NCI-H2227 (cell line): ENCODE measurements around the gene DOP1B.
"Not testable (repeated sequence)": the region's sequence is repeated elsewhere in the genome, so short reads cannot be mapped to it uniquely, and the experiment has no call there.

Source experiments
- DNase-seq: peaks from one replicate; lab custom pipeline; 2025; ENCODE audit not compliant: unreplicated experiment; lab: John Stamatoyannopoulos, UW

Gene DOP1B

GRCh38 chr21:36156815-36157670, at the start of gene DOP1B:
TSS of gene DOP1B (plus strand) at chr21:36156824. CDS start at chr21:36164734, 7,910 bp downstream.
- no peak for DNase-seq

DNA sequence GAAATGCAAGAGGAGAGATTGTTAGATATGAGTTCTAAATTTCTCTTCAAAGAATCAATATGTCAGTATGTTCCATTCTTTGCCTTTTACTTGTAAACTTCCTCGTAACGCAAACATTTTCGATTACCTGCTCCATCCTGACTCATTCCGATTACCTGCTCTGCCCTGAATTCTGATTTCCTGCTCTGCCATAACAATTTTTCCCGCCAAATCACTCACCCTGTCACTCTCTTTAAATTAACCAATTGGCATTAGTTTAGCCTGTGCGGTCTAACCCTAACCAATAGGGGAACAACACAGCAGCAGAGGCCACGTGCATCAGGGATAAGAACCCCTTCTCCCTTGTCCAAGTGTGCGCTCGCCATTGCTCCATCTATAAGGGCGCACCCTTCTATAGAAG, 46.8 kb upstream of the DOP1B start:
- no peak for DNase-seq

DNA sequence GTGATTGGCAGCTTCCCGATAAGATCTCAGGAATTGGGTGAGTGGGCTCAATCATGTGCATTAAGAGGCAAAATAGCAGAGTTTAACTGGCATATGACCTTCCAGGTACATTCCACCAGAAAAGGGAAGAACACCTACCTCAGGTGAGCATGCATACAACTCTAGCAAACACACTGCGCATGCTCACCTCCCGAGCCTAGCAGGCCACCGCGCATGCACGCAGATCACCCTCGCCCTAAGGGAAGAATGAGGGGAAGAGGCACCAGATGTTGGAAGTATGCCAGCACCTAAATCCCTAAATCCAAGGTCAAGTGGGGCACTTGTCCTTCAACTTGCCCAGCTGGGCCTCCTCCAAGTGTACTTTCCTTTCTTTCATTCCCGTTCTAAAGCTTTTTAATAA, 45.4 kb upstream of the DOP1B start:
- no peak for DNase-seq

GRCh38 chr21:36113647-36114428, 42.8 kb upstream of the DOP1B start:
- DNase-seq = peak; percentile 85

DNA sequence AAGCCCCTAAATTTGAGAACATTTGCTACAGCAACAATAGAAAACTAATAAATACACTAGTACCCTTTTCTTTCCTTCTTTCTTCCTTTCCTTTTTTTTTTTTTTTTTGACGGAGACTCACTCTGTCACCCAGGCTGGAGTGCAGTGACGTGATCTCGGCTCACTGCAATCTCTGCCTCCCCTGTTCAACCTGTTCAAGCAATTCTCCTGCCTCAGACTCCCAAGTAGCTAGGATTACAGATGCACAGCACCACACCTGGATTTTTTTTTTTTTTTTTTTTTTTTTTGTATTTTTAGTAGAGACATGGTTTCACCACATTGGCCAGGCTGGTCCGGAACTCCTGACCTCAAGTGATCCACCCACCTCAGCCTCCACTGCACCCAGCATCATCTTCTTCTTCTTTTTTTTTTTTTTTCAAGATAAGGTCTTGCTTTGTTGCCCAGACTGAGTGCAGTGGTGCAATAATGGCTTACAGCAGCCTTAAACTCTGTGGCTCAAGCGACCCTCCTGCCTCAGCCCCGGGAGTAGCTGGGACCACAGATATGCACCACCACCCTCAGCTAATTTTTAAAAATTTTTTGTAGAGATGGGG, 41.4 kb upstream of the DOP1B start:
- no peak for DNase-seq

- DNase-seq = no peak
Measured at GRCh38 chr21:36117286-36117741, 39.3 kb upstream of the DOP1B start.

GRCh38 chr21:36120304-36120888, 36.2 kb upstream of the DOP1B start:
- DNase-seq = no peak

DNA sequence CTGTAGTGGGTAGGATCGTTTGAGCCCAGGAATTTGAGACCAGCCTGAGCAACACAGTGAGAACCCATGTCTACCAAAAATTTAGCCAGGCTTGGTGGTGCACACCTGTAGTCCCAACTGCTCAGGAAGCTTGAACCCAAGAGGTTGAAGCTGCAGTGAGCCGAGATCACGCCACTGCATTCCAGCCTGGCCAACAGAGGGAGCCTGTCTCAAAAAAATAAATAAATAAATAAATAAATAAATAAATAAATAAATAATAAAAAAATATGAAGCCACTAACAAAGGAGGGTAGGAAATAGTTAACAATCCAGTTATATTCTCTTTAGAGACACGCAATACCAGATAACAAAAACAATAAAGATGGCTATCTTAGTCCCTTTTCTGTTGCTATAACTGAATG, 33.6 kb upstream of the DOP1B start:
- no peak for DNase-seq

DNA sequence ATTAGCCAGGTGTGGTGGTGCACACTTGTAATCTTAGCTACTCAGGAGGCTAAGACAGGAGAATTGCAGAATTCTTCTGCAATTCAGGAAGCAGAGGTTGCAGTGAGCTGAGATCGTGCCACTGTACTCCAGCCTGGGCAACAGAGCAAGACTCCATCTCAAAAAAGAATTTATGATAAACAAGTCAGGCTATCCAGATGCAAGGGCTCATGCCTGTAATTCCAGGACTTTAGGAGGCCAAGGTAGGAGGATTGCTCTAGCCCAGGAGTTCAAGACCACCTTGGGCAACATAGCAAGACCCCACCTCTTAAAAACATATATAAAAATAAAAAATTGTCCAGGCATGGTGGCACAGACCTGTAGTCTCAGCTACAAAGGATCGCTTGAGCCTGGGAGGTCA, 32.2 kb upstream of the DOP1B start:
- no peak for DNase-seq

- DNase-seq = peak; percentile 65
Measured at GRCh38 chr21:36125512-36126207, 31.0 kb upstream of the DOP1B start.

DNA sequence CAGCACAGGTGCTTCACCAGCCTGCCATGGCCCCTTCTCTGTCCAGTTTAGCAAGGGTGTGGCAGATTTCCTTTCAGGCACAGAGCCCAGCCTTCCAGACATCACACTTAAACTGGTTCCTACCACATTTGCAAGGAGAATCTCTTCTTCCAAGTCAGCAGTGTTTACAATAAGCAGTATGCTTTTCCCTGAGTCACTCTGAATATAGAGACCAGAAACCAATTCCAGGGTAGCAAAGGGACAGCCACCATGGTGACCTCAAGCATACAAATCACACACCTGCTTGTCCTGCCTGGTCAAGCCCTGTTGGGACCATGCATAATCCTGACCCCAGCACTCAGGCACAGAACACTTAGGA, 30.4 kb upstream of the DOP1B start:
- DNase-seq = no peak

DNA sequence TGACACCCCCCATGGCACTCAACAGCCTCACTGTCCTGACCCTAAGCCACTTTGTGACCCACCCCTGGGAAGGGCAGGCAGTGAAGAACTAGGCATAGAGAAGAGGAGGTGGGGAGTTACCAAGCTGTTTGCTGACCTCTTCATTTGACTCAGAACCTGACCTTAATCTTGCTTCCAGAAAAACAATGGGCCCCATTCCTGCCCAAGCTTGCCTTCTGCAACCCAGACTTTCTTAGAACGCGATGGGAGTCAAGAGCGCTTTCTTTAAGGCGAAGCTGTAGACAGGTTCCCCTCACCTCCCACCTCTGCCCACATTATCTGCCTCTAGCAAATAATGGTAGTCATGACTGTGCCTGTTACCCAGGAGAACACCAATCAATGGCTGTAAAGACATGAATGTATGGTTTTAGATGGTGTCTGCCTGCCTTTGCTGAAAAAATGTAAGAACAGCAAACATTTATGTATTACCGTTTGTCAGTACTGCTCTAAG, 30.0 kb upstream of the DOP1B start:
- DNase-seq = no peak

DNA sequence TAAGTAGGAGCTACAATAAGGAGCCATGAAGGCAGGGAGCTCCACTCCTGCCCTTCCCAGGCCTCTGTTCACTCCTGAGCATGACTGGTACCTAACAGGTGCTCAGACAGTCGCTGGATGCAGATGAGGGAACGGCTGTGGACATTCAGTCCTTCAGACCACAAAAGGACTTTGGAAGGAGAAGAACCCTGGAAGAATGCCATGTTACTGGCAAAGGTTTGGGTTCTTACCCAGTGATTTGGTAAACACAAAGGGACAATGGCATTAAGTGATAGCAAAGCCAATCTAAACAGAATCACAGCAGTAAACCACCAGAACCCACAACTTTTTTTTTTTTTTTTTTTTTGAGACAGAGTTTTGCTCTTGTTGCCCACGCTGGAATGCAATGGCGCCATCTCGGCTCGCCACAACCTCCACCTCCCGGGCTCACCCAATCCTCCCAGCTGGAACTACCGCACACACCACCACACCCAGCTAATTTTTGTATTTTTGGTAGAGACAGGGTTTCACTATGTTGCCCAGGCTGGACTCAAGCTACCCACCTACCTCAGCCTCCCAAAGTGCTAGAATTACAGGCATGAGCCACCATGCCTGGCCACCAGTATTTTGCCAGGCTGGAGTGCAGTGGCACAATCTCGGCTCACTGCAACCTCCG, 29.2 kb upstream of the DOP1B start:
- DNase-seq = no peak

GRCh38 chr21:36127977-36128376, 28.6 kb upstream of the DOP1B start:
- no peak for DNase-seq

DNA sequence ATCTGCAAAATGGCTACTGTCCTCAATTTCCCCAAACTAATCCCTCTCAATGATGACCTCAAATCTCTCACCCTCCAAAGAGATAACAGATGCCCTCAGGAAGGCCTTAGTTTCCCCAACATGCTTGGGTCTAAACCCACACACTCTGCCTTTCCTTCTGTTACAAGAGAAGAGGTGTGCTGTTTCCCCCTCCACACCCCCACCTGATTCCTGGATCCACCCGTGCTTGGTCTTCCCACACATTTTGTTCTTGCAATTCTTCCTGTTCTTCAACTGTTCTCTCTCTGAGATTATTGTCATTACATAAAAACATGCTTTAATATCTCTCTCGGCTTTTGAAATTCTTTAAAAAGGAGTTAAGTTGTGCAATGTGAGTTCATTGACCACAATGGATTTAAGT, 27.4 kb upstream of the DOP1B start:
- DNase-seq = no peak

DNA sequence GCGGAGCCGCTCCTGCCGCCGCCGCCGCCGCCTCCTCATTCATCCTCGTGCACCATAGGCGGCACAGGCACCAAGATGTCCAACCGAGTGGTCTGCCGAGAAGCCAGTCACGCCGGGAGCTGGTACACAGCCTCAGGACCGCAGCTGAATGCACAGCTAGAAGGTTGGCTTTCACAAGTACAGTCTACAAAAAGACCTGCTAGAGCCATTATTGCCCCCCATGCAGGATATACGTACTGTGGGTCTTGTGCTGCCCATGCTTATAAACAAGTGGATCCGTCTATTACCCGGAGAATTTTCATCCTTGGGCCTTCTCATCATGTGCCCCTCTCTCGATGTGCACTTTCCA, 26.2 kb upstream of the DOP1B start:
- not testable (repeated sequence) for DNase-seq

GRCh38 chr21:36130839-36131238, 25.8 kb upstream of the DOP1B start:
- DNase-seq = not testable (repeated sequence)

DNA sequence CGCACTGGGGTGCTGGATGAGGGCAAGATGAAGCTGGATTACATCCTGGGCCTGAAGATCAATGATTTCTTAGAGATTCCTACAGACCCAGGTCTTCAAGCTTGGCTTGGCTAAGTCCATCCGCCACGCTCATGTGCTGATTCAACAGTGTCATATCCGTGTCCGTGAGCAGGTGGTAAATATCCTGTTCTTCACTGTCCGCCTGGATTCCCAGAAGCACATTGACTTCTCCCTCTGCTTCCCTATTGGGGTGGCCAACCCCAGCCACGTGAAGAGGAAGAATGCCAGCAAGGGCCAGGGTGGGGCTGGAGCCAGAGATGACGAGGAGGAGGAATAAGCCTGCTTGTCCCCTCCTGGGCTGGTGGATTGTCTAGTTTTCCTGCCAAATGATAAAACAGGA, 23.9 kb upstream of the DOP1B start:
- DNase-seq = no peak

DNA sequence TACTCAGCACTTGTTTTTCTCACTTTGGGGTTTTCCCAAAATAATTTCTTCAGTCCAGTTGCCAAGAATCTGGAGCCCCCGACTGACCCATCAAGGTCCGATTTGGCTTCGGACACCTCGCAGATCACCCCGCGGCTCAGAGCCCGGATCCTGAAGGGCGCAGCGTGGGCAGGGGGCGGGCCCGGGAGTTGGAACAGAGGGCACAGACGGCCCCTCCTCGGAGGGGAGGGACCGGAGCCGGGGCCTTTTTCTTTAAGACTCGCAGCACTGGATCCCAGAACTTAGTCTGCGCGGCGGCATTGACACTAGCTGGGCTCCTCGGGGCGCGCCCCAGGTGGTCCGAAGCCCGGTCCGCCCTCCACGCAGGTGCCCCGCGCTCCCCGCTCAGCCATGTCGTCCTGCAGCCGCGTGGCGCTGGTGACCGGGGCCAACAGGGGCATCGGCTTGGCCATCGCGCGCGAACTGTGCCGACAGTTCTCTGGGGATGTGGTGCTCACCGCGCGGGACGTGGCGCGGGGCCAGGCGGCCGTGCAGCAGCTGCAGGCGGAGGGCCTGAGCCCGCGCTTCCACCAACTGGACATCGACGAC, 21.7 kb upstream of the DOP1B start, which contains the start of gene CBR3:
Gene CBR3, plus strand, starts transcription at position 277 of the 588 bp plus-strand sequence. Its CDS starts 114 bp downstream, at position 391.
- peak; percentile 49 for DNase-seq
